H1 (cell line): ENCODE measurements around the gene MRTFA.

ENCODE experiments used
- HDAC2 ChIP-seq, 2 experiments: fragments of 300-600 bp in 1 of 2; sonication (generic) in 1 of 2; IDR thresholded peaks; 2 replicates each; pipeline ENCODE4 v1.6.1; 2011 to 2012; ENCODE audit warnings: low read depth in 2 of 2, low read length in 2 of 2, mild to moderate bottlenecking in 2 of 2, moderate library complexity in 2 of 2, borderline replicate concordance in 1 of 2, inconsistent platforms in 1 of 2
- NRF1 ChIP-seq: IDR thresholded peaks from 2 replicates; pipeline ENCODE4 v1.6.1; 2011; ENCODE audit warnings: mild to moderate bottlenecking, low read depth, low read length, improper control_type of control experiment
- SIRT6 ChIP-seq: IDR thresholded peaks from one replicate; pipeline ENCODE4 v1.7.1; 2012; ENCODE audit warnings: low read length, inconsistent platforms
- TAF1 ChIP-seq: IDR thresholded peaks from 2 replicates; pipeline ENCODE4 v1.6.1; 2011; ENCODE audit warnings: mild to moderate bottlenecking, low read depth, low read length
- USF2 ChIP-seq: IDR thresholded peaks from 2 replicates; pipeline ENCODE4 v1.6.1; 2011; ENCODE audit warnings: low read length, improper control_type of control experiment

DNA sequence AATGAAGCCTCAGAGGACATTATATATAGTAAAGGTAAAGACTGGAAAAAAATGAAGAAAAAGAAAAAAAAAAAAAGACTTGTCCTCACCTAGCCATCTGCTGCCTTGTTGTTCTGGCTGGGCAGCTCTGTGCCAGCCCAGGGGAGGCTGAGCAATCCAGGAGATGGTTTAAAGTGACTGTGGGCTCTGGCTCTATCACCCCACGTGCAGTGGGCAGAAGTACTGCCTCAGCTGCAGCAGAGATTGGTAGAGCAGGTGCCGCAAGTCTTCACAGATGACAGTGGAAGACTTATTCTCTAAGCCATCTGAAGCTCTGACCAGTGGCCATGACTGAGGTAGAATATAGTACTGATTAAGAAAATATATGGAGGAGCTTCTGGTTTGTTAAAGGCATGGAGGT is 203.9 kb downstream of the MRTFA start:
- no peak for TF ChIP-seq TAF1
- TF ChIP-seq NRF1 = no peak
- no peak for TF ChIP-seq SIRT6
- TF ChIP-seq USF2 = no peak
- no peak for TF ChIP-seq HDAC2 (IDR thresholded peaks at IDR 0.05; ENCODE audit: borderline replicate concordance in 1 of 2, low read depth in 2 of 2, low read length in 2 of 2)
